ENCODE measurements around the gene WHRN.

WHRN gene

DNA sequence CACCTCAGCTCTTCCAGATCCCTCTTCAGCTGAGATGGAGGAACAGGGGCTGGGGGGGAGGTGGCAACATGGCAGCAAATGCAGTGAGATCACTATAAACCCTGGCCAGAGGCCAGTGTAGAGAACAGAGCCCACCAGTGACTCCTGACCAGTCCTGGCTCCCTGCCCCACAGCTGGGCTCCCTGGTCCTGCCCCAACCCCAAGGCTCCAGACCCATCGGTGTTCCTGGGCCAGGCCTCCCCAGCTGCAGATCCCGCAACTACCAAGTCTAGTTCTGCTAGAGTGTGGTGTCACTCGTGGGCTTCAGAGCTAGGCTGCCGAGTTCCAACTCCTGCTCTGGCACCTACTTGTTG lies 134.3 kb downstream of the WHRN start:
- Histone ChIP-seq H3K27me3 (ENCODE audit: insufficient read depth, low read length, poor library complexity) (no peaks in the 10 kb centered on the region), H3K27ac (ENCODE audit: low read depth, low read length) (peak overlapping the region; percentile 80), H2BK120ac (ENCODE audit: low read depth, low read length) (no peak overlapping the region), H3K56ac (ENCODE audit: low read length) (peak overlapping the region; percentile 89), H3K79me1 (ENCODE audit: low read length) (no peaks in the 10 kb centered on the region), H2BK15ac (replicated peaks; ENCODE audit: low read depth) (no peak overlapping the region), H3K18ac (ENCODE audit: low read length) (peak overlapping the region; percentile 55), H3K9ac (ENCODE audit: low read length) (peak overlapping the region; percentile 41), H3K23ac (ENCODE audit: low read length) (peak overlapping the region; percentile 20), H3K4ac (ENCODE audit: low read depth, low read length) (peak overlapping the region; percentile 5), H3K36me3 (ENCODE audit: control insufficient read depth, insufficient read depth, low read length) (no peaks in the 10 kb centered on the region), H3K4me2 (ENCODE audit: low read length) (peak overlapping the region; percentile 12), H3K79me2 (ENCODE audit: control insufficient read depth, insufficient read depth, low read length) (no peaks in the 10 kb centered on the region), H3K4me1 (ENCODE audit: control insufficient read depth, low read depth, low read length) (peaks cover 23% of the 10 kb centered on the region), H4K5ac (ENCODE audit: low read length) (no peak overlapping the region), H4K8ac (ENCODE audit: low read depth, low read length) (no peak overlapping the region), H2AK5ac (ENCODE audit: low read length) (peak overlapping the region; percentile 92), H2BK5ac (ENCODE audit: low read length) (peak overlapping the region; percentile 93), H3K4me3 (ENCODE audit: low read length) (no peak overlapping the region)
- DNase-seq: no peak
- whole genome bisulfite sequencing (ENCODE audit: extremely low coverage, insufficient coverage, low lambda C conversion rate): no CpG with 5 or more reads among the region's 4 CpGs

DNA sequence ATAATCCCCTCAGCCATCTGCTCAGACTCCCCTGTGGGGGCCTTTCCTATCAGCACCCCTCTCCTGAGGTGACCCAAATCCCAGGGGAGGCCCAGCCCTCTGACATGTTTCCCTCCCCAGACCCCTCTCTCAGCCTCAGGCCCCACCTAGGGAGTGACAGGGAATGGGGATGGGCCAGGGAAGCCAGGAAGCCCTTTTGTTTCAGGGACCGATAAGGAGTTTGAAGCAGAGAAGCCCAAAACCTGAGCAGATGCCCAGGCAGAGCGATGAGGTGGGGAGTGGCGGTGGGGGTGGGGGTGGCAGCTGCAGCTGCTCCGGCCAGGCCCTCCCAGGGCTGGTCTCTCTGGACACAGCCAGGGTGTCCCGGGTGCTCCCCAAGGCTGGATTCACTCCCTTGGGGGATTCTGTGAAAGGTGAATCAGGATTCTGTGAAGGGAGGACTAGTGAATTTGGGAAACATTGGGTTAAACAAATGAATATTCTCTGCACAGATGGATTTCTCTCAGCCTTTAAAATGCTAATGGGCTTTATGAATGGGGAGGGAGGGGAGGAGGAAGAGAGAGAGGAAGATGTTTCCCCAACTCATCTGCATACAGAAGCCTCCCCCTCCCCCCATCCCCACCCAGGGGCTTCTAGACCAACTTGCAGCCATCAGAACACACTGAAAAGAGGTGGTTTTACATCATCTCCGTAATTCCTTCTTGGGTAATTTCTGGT lies 134.9 kb downstream of the WHRN start:
- H3K4me3 ChIP-seq (ENCODE audit: low read length): no peak overlapping the region
- H2AK5ac ChIP-seq (ENCODE audit: low read length): peak overlapping the region; percentile 92
- H3K36me3 ChIP-seq (ENCODE audit: control insufficient read depth, insufficient read depth, low read length): no peaks in the 10 kb centered on the region
- H2BK5ac ChIP-seq (ENCODE audit: low read length): peak overlapping the region; percentile 93
- no peak overlapping the region for H2BK120ac ChIP-seq (ENCODE audit: low read depth, low read length)
- H4K8ac ChIP-seq (ENCODE audit: low read depth, low read length): no peak overlapping the region
- no peaks in the 10 kb centered on the region for H3K79me1 ChIP-seq (ENCODE audit: low read length)
- WGBS (ENCODE audit: extremely low coverage, insufficient coverage, low lambda C conversion rate): no CpG with 5 or more reads among the region's 6 CpGs
- peak overlapping the region; percentile 5 for H3K4ac ChIP-seq (ENCODE audit: low read depth, low read length)
- peak overlapping the region; percentile 80 for H3K27ac ChIP-seq (ENCODE audit: low read depth, low read length)
- H3K9ac ChIP-seq (ENCODE audit: low read length): peak overlapping the region; percentile 41
- no peaks in the 10 kb centered on the region for H3K27me3 ChIP-seq (ENCODE audit: insufficient read depth, low read length, poor library complexity)
- H3K79me2 ChIP-seq (ENCODE audit: control insufficient read depth, insufficient read depth, low read length): no peaks in the 10 kb centered on the region
- no peak overlapping the region for H2BK15ac ChIP-seq (replicated peaks; ENCODE audit: low read depth)
- peak overlapping the region; percentile 89 for H3K56ac ChIP-seq (ENCODE audit: low read length)
- peak; percentile 55 for DNase-seq
- peaks cover 23% of the 10 kb centered on the region for H3K4me1 ChIP-seq (ENCODE audit: control insufficient read depth, low read depth, low read length)
- peak overlapping the region; percentile 55 for H3K18ac ChIP-seq (ENCODE audit: low read length)
- peak overlapping the region; percentile 12 for H3K4me2 ChIP-seq (ENCODE audit: low read length)
- H3K23ac ChIP-seq (ENCODE audit: low read length): no peak overlapping the region
- peak overlapping the region; percentile 14 for H4K5ac ChIP-seq (ENCODE audit: low read length)

- Histone ChIP-seq H3K4ac (ENCODE audit: low read depth, low read length) (no peak overlapping the region), H3K79me2 (ENCODE audit: control insufficient read depth, insufficient read depth, low read length) (no peaks in the 10 kb centered on the region), H3K4me2 (ENCODE audit: low read length) (no peak overlapping the region), H2BK5ac (ENCODE audit: low read length) (peak overlapping the region; percentile 26), H3K27me3 (ENCODE audit: insufficient read depth, low read length, poor library complexity) (no peaks in the 10 kb centered on the region), H3K18ac (ENCODE audit: low read length) (peak overlapping the region; percentile 31), H3K56ac (ENCODE audit: low read length) (peak overlapping the region; percentile 76), H3K9ac (ENCODE audit: low read length) (no peak overlapping the region), H4K5ac (ENCODE audit: low read length) (peak overlapping the region; percentile 14), H3K36me3 (ENCODE audit: control insufficient read depth, insufficient read depth, low read length) (no peaks in the 10 kb centered on the region), H3K27ac (ENCODE audit: low read depth, low read length) (peak overlapping the region; percentile 46), H3K79me1 (ENCODE audit: low read length) (no peaks in the 10 kb centered on the region), H3K4me3 (ENCODE audit: low read length) (no peak overlapping the region), H2AK5ac (ENCODE audit: low read length) (no peak overlapping the region), H2BK15ac (replicated peaks; ENCODE audit: low read depth) (no peak overlapping the region), H3K4me1 (ENCODE audit: control insufficient read depth, low read depth, low read length) (peaks cover 23% of the 10 kb centered on the region), H2BK120ac (ENCODE audit: low read depth, low read length) (no peak overlapping the region), H3K23ac (ENCODE audit: low read length) (no peak overlapping the region), H4K8ac (ENCODE audit: low read depth, low read length) (no peak overlapping the region)
- no peak for DNase-seq
- 100% methylated on average over 5 of the region's 9 CpGs for WGBS (ENCODE audit: extremely low coverage, insufficient coverage, low lambda C conversion rate)
Observed at GRCh38 chr9:114369216-114370130, 135.8 kb downstream of the WHRN start.

GRCh38 chr9:114367772-114368569 lies 137.3 kb downstream of the WHRN start:
- Histone ChIP-seq H3K79me1 (ENCODE audit: low read length) (no peaks in the 10 kb centered on the region), H3K18ac (ENCODE audit: low read length) (no peak overlapping the region), H2BK15ac (replicated peaks; ENCODE audit: low read depth) (no peak overlapping the region), H2BK120ac (ENCODE audit: low read depth, low read length) (no peak overlapping the region), H3K4me1 (ENCODE audit: control insufficient read depth, low read depth, low read length) (peaks cover 23% of the 10 kb centered on the region), H3K27ac (ENCODE audit: low read depth, low read length) (no peak overlapping the region), H3K4me2 (ENCODE audit: low read length) (no peak overlapping the region), H3K56ac (ENCODE audit: low read length) (no peak overlapping the region), H2BK5ac (ENCODE audit: low read length) (no peak overlapping the region), H4K8ac (ENCODE audit: low read depth, low read length) (no peak overlapping the region), H4K5ac (ENCODE audit: low read length) (no peak overlapping the region), H3K36me3 (ENCODE audit: control insufficient read depth, insufficient read depth, low read length) (no peaks in the 10 kb centered on the region), H3K27me3 (ENCODE audit: insufficient read depth, low read length, poor library complexity) (no peaks in the 10 kb centered on the region), H3K79me2 (ENCODE audit: control insufficient read depth, insufficient read depth, low read length) (no peaks in the 10 kb centered on the region), H2AK5ac (ENCODE audit: low read length) (no peak overlapping the region), H3K4me3 (ENCODE audit: low read length) (no peak overlapping the region), H3K9ac (ENCODE audit: low read length) (no peak overlapping the region), H3K4ac (ENCODE audit: low read depth, low read length) (no peak overlapping the region), H3K23ac (ENCODE audit: low read length) (no peak overlapping the region)
- DNase-seq: no peak
- WGBS (ENCODE audit: extremely low coverage, insufficient coverage, low lambda C conversion rate): no CpG with 5 or more reads among the region's 14 CpGs

DNA sequence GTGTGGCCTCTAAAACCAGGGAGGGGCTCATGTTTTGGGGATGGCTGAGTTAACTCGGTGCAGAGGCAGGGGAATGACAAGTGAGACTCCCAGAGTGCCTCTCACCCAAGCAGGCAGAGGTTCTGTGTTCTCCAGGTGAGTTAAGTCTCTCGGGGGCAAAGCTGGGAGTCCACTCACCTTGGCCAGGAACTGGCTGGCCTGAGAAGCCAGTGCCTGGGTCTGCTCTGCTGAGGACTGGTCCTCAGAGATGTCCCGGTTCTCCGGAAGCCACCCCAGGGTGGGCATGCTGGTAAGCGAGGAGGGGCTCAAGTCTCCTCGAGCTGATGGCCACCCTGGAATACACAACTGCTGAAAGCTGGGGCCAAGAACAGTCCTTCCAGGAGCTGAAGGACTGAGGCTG lies 137.9 kb downstream of the WHRN start:
- Histone ChIP-seq H2AK5ac (ENCODE audit: low read length) (no peak overlapping the region), H3K79me2 (ENCODE audit: control insufficient read depth, insufficient read depth, low read length) (no peaks in the 10 kb centered on the region), H3K79me1 (ENCODE audit: low read length) (no peaks in the 10 kb centered on the region), H4K8ac (ENCODE audit: low read depth, low read length) (no peak overlapping the region), H3K36me3 (ENCODE audit: control insufficient read depth, insufficient read depth, low read length) (no peaks in the 10 kb centered on the region), H2BK120ac (ENCODE audit: low read depth, low read length) (no peak overlapping the region), H3K9ac (ENCODE audit: low read length) (no peak overlapping the region), H3K18ac (ENCODE audit: low read length) (no peak overlapping the region), H2BK5ac (ENCODE audit: low read length) (no peak overlapping the region), H3K4ac (ENCODE audit: low read depth, low read length) (no peak overlapping the region), H3K4me3 (ENCODE audit: low read length) (no peak overlapping the region), H3K56ac (ENCODE audit: low read length) (no peak overlapping the region), H3K27ac (ENCODE audit: low read depth, low read length) (no peak overlapping the region), H4K5ac (ENCODE audit: low read length) (no peak overlapping the region), H3K4me2 (ENCODE audit: low read length) (no peak overlapping the region), H3K4me1 (ENCODE audit: control insufficient read depth, low read depth, low read length) (peaks cover 23% of the 10 kb centered on the region), H3K23ac (ENCODE audit: low read length) (no peak overlapping the region), H2BK15ac (replicated peaks; ENCODE audit: low read depth) (no peak overlapping the region), H3K27me3 (ENCODE audit: insufficient read depth, low read length, poor library complexity) (no peaks in the 10 kb centered on the region)
- no peak for DNase-seq
- no CpG with 5 or more reads among the region's 6 CpGs for WGBS (ENCODE audit: extremely low coverage, insufficient coverage, low lambda C conversion rate)

Data from mesendoderm (in vitro differentiated cells).